ENCODE measurements around the gene HAUS3.
"Not testable (repeated sequence)": the region's sequence is repeated elsewhere in the genome, so short reads cannot be mapped to it uniquely, and the experiment has no call there.

The HAUS3 gene

DNA sequence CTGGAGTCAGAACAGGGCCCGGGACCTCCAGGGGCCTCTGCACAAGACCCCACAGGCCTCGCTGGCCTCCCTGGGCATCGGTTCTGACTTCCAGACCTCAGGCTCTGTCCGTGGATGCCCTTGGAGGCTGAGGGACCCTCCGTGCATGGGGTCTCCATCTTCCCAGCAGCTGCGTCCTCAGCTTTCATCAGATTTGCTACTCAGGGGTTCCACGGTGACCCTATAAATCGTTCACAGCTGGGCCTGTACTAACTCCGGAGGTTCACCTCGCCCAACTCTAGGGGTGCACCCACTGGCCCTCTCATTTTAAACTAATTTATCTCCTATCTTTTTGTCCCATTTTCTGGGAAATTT, 33.1 kb upstream of the HAUS3 start:
- DNase-seq = not testable (repeated sequence)

DNA sequence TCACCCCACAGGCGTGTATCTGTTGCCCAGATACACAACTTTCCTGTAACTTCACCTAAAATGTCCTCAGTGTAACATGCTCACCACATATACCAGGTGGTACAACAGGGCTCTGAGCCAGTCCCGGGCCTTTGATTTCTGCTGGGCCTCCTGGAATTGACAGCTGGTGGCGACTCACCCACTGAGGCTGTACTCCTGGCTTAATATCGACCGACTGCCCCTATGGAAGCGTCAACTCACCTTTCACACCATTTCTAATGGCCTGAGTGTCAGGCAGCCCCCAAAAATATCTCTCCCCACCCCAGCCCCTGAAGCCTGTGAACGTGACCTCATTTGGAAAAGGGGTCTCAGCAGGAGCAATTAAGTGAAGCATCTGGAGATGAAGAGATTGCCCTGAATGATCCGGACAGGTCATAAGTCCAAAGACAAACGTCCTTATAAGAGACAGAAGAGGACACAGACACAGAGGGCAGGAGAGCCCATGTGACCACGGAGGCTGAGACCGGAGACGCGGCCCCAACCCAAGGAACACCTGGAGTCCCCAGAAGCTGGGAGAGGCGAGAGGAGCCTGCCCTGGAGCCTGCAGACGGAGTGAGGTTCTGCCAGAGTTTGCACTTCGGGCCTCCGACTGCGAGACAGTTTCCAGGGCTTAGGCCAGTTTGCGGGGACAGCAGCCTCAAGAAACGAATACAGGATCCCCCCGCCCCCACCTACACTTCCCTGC, 32.6 kb upstream of the HAUS3 start:
- DNase-seq = no peak

DNA sequence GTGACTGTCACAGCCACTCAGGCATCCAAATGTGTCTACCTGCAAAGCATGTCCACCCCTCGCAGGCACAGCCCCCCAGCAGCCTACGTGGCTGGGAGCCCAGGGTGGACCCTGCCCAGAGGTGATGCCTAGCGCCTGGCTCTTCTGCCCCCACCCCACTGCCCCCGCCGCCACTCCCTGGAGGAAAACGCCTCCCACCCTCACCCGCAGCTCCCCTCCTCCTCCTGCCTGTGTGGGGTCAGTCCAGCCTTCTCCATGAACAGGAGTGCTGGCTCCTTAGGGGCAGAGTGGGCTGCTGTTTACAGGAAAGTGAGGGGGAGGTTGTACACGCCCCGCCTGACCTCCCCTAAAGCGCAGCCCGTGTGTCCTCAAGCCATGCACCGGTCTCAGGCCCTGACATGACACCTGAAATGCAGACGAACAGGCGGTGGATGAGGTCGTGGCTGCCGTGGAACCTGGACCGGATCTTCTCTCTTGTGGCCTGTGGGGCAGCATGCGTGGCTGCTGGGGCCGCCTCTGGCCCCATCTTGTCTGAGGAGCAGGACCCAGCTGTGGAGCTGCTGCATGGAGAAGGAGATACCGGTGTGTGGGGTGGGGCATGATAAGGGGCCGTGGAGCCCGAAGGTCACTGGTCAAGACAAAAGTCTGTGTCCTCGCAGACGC, 31.9 kb upstream of the HAUS3 start:
- no peak for DNase-seq

DNA sequence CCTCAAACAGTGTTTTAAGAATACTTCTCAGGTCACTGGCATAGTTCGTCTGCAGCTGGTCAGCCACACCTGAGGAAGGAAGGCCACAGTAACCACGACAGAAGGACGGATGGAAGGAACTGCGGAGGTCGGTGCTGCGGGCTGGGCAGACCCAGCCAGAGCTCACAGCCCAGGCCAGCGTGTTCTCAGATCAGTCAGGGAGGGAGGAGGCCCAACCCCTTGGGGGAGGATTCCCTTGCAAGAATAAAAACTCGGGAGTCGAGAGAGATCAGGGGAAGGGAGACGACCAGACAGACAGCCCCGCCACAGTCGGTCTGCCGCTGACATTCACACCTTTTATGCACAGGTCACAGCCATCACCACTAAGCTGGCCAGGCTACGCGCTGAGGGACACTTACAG, 31.3 kb upstream of the HAUS3 start:
- DNase-seq = no peak

DNA sequence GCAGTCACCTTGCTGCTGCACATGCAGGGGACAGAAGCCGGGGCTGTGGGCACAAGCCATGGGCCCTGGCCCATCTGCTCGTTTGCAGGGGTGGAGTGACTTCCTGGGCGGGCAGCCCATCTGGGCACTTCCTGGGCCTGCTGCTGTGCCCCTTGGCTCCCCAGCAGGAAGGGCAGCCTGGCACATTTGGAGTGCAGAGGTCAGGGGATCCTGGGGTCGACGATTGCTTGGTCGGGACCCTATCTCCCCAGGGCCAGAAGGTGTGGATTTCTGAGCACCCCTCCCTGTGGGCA, 30.9 kb upstream of the HAUS3 start:
- DNase-seq = no peak

DNA sequence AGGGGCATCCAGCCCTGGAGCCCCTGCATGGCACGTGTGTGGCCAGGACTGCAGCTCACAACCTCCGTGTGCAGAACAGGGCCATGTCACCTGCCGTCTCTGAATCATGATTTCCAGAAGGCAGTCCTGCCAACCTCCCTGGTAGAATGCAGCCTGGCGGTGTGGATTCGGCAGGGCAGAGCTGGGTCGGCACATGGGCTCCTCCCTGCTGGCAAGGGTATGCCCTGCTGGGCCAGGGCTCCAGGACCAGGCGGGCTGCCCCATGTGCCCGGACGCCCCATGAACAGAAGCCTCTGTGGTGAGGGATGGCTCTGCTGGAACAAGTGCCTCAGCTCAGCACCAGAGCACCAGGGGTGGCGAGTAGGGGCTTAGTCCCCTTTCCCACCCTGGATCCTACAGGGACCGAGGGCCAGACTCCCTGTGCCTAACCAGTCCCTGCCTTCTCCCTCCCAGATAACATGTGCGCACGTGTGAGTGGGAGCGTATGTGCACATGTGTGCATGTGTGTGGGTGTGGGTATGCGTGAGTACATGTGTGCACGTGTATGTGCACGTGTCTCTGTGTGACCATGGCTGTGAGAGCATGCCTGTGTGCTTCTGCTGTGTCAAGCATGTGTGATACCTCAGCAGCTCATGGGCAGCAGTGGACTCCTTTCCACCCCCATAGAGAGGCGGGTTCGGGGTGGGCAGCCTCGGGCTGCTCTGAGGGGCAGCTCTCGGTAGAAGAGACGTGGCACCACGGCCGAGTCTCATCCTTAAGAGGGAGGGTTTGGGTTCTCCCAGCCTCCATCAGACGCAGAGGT, 30.3 kb upstream of the HAUS3 start:
- DNase-seq = no peak

DNA sequence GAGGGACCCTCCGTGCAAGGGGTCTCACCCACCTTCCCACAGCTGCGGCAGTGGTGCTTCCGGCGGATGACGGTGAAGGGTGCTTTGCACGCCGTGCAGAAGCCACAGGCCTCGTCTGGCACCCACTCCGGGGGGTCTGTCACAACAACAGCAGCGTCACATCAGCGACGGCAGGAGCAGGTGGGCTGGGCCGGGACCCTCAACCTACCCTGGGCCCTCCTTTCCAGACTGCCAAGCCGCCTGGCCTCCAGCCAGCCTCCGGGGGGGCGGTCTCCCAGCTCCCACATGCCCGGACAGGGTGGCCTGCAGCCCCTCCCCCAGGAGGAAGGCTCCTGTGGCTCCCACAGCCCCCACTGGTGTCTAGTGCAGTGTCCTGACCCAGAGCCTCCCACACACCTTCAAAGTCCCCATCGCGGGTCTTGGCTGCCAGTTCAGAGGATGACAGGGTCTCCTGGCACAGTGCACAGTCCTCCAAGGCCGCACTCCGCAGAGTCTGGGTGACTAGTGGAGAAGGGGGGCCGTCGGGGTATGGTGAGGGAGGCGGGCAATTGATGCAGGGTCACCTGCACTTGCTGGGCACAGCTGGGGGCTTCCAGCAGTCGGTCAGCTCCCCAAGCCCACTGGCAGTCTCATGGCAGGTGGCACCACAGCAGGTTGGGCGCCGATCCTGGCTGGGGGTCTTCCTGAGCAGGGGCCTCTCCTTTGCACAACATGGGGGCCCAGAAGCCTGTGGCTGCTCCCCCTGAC, 29.5 kb upstream of the HAUS3 start:
- DNase-seq = no peak

DNA sequence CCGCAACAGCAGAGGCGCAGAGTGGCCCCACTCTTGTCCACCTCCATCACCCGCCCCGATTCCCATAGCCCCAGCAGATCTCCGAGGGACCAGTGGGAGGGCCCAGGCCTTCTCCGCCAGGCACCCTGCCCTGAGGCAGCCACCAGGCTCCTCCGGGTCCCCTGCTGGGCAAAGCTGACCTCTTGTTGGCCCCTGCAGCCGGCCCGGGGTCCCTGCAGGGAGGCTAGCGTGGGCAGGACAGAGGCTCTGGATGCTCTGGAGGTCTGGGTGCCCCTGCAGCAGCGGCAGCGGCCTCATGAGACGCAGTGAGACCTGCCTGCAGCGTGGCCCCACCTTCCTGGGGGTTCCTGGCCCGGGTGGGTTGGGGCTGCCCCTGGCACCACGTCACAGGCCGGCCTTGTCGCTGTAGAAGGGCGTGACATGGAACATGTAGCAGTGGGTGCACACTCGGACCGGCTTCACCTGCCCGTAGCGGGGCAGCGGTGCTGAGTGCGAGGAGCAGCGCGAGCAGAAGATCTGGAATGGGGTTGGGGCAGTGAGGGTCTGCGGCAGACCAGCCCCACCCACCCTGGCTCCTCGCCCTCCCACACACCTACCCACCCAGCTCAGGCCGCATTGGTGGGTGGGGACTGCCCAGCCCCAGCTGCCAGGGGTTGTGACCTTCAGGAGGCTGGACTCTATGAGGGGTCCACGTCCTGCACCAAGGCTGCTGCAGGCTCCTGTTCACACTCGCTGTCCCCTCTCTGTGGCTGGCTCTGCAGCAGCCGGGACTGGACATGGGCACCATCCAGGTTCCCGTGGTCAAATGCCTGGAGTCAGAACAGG, 28.6 kb upstream of the HAUS3 start:
- no peak for DNase-seq

DNA sequence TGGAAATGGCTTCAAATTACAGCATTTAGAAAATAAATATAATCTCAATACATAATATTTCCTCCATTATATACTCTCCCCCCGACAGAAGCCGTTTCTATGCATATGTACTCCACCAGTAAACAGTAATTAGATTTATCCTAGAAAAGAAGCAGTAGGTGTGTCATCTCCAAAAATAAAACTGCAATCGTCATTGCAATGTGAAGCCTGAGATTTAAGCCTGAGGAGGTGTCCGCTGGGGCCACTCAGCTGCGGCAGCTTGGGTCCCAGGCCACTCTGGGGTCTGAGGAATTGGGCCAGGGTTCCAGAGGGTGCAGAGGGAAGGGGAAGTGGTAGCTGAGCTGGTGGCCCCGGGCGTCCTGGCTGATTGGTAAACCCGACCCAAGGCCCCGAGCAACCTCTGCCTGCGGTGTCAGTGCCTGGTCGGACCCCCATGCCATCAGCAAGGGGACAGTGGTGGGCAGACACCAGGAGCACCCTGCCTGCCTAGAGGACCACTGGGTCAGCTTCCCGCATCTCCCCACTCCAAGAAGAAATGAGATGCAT, 27.8 kb upstream of the HAUS3 start:
- DNase-seq = no peak

DNA sequence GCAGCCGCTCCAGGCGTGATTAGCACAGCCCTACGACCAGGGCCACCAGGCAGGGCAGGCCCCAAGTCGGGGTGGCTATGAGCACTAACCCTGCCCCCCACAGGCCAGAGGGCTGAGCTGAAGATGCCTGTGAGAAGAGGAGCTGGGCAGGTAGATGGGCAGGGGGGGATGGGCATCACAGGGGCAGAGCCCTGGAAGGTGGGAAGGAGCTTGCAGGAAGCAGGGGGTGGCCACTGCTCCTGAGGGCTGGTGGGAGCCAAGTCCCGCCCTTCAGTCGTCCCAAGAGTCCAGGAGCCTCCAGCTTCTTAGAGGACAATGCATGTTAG, 27.2 kb upstream of the HAUS3 start:
- DNase-seq = no peak

DNA sequence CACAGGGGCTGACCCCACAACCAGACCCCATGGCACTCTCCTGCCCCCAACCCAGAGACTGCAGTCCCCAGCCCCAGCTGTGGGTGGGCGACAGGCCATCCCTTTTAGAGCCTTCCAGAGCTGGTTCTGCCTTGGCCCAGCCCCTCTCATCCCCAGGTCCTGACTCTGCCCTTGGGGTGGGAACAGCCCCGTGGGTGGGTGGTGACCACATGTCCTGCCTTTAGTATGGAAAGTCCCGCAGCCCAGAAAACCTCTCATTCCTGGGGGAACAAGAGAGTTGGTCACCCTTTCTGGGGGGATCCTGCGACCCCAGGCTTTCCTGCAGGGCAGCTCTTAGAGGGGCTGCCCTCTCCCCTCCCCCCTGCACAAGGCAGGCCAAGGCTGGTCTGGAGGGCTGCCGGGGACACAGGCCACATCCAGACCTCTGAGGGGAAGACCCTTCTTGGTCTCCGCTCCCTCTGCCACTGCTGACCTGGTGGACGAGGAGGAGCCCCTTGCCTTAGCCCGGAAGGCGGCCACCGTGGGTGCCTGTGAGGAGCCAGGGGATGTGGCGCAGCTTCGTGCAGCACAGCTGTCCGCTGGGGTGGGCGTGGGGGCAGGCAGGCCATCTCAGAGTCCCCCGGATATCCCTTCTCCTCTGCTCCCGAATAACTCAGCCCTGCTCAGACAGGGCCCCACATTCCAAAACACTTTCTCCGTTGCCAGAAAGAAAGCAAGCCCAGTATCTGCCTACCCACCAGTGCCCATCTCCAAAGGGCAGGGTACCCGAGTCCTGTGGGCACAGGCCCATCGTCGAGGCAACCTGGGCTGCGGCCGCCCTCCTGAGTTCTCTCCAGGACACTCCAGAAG, 26.7 kb upstream of the HAUS3 start:
- no peak for DNase-seq

DNA sequence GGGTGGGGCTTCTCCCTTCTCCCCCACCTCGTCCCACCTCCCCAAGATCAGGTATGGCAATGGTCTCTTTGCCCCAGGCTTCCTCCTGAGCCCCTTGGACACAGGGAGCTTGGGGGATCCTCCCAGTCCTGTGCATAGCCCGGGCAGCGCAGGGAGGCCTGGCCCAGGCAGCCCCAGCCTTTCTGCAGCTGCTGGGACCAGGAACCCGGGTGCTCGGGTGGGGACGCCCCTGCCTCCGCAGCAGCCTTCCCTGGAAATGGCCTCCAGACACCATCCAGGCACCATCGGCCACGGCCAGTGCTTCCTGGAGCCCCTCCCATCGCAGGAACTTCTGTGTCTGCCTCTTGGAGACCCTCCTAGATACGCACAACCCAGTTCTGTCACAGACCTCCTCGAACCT, 25.9 kb upstream of the HAUS3 start:
- DNase-seq = no peak

DNA sequence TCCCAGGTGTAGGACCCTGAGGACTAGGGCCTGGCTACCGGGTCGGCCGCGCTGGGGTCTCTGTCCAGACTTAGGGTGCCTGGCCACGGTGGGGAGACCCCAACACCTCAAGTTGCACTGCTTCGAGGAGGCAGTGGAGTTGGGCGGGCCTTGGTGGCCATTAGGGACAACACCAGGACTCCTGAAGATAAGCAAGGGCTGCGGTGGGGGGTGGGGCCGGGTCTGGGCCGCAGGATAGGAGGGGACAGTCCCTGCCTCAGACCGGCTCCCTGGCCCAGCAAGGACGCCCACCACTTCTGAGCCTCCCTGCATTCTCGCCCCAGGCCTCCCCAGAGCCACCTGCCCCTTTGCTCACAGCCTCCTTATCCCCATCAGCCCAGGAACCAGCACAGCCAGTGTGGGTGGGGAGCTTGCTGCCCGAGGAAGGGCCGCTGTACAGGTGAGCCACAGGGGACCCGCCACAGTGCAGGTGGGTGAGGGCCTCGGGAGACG, 25.4 kb upstream of the HAUS3 start:
- no peak for DNase-seq

DNA sequence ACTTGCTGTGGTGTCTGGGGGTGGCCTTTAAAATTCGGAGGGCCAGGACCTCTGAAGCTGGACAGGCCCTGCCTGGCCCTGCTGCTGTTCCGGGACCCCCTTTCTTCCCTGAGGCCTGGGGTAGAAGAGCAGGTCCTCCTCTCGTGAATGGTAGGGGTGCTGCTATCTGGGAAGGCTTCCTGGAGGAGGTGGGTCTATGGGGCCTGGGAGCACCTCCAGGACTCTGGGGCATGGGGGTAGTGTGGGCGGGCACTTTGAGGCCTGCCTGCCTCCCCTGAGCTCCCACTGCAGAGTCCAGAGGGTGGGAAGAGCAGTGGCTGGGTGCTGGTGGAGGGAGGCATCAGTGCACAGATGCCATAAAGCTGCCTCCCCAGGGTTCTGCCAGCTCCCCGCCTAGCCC, 24.9 kb upstream of the HAUS3 start:
- DNase-seq = no peak

DNA sequence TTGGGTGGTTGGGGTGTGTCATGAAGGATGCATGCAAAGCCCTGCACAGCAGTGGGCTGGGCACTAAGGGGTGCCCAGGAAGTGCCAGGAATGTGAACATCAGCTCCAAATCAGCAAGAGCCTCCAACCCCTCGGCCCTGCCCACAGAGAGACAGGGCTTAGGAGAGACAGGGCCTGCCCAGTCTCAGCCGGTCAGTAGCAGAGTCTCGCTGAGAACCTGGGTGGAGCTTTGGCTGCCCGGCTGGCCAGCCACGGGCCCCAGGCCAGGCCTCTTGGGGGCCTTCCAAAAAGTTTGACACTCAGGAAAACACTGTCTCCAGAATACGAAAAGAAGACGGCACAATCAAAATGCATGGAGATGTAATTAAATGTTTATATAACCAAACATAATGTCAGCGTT, 24.3 kb upstream of the HAUS3 start:
- no peak for DNase-seq

DNA sequence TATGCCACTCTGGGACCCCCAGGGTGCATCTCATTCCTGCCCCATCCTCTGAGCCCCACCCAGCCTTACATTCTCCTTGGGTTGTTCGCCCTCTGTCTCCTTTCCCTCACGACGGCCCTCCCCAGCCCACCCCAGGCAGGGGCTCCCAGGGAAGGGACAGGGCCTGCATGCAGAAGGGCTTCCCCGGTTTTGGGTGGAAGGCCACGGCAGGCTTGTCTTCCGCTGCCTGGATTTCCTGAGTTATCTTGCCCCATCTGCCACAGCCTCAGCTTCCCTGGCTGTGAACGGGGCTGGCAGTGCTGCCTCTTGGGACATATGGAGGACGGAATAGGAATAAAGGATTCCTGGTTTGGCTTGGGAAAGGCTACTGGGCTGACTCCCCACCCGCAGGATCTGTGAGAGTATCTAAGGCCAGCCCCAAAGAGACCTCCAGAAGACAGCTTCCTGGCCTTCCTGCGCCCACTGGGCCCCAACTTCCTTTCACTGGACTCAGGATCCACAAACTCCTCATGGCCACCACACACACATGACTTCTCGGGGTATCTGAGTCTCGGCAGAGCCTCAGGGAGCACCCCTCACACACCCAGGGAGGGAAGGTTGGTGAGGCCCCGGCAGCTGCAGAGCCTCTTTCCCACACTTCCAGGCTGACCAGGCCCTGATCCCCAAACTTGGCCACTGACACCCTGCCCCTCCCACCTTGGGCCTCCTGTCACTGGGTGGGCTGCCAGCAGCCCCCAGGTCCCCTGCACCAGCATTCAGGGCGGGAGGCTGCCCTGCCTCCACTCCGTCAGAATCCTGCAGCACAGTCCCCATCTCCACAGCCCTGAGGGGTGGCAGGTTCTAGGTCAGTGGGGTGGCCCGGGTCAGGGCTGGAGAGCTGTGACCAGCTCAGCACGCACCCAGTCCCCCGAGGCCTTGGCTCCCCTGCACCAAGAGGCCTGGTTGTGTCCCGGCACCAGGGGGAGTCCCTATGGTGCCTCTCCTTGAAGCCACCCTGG, 23.5 kb upstream of the HAUS3 start:
- DNase-seq = no peak

DNA sequence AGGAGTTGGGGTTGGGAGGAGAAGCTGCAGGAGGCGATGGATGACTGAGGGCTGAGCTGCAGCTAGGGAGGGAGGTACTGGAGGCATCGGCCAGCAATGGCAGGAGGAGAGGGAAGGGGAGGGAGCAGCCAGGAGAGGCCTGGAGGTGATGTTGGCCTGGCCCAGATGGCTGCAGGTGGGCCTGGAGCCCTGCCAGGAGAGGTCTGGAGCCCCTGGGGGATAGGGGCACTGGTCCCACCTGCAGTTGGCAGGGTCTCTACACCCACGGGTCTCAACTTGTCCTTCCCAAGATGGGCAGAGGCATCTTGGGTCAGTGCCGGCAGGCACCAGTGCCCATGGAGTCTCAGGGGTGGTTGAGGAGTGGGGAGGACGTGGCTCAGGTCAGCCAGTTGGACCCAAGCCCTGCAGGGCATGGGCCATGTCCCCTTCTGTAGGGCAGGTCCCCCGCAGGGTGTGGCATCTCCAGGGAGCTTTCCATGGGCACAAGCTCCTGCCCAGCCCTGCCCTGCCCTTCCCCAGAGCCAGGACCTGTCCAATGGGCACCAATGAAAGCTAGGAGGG, 22.6 kb upstream of the HAUS3 start:
- no peak for DNase-seq

DNA sequence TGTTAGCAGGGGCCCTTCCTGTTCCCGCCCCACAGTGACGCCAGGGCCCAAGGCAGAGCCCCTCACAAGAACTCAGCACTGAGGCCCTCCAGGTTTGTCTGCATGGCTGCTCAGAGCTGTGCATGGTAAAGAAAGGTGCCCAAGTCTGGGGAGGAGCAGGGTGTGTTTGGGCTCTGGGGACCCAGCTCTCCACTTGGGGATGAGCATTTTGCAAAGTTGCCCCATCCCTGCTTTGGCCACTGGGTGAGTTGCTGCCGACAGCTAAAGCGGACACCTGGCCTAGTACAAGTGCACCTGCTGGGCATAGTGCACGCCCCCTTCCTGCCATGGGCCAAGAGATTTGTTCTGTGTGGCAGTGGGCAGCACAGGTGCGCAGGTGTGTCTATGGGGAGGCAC, 22.0 kb upstream of the HAUS3 start:
- no peak for DNase-seq

DNA sequence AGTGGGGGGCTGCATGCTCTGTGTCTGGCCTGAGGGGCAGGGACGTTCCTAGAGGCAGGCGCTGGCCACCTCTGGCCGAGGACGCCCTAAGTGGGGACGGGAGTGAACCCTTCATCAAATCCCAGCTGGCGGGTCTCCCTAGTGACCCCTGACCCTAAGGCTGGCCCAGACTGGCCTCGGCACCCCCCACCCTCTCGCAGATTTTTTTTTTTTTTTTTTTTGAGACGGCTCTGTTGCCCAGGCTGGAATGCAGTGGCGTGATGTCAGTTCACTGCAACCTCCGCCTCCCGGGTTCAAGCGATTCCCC, 21.0 kb upstream of the HAUS3 start:
- no peak for DNase-seq
